SK-N-MC (cell line): ENCODE data around the gene WDR17.

Experiments
- EZH2 ChIP-seq: fragments of 200-600 bp; sonication (generic); IDR thresholded peaks from one replicate; pipeline ENCODE4 v1.6.1; 2017; ENCODE audit warnings: antibody characterized with exemption
- POLR2AphosphoS5 ChIP-seq: IDR thresholded peaks from 2 replicates; pipeline ENCODE4 v1.6.1; 2012; ENCODE audit warnings: mild to moderate bottlenecking, low read depth, low read length, borderline replicate concordance

GRCh38 chr4:176048631-176049030 is 17.0 kb upstream of the WDR17 start:
- TF ChIP-seq POLR2AphosphoS5, result no peak
- TF ChIP-seq EZH2, result no peak
